ENCODE data around the gene ANXA11.

Gene ANXA11

DNA sequence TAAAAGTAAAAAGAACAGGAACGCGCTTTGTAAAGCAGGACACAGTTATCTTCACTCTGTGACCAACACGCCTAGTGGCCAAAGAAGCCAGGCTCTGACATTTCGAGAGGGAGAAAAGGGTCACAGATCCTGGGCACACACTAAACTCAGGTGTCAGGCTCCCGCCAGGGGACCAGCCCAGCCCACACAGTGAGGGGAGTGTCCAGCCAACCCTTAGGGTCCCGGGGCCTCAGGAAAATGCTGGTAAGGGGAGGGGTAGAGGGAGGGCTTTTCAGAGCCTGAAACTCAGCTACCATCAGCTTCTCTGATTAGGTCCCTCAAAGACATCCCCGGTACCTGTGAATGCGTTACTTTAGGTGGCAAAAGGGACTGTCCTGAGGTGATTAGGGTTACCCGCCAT is 16.6 kb downstream of the ANXA11 start:
- POLR2A ChIA-PET: no interaction called here
- TF ChIP-seq, protein P1, sequence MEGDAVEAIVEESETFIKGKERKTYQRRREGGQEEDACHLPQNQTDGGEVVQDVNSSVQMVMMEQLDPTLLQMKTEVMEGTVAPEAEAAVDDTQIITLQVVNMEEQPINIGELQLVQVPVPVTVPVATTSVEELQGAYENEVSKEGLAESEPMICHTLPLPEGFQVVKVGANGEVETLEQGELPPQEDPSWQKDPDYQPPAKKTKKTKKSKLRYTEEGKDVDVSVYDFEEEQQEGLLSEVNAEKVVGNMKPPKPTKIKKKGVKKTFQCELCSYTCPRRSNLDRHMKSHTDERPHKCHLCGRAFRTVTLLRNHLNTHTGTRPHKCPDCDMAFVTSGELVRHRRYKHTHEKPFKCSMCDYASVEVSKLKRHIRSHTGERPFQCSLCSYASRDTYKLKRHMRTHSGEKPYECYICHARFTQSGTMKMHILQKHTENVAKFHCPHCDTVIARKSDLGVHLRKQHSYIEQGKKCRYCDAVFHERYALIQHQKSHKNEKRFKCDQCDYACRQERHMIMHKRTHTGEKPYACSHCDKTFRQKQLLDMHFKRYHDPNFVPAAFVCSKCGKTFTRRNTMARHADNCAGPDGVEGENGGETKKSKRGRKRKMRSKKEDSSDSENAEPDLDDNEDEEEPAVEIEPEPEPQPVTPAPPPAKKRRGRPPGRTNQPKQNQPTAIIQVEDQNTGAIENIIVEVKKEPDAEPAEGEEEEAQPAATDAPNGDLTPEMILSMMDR (IDR thresholded peaks at IDR 0.05; ENCODE audit: insufficient read depth, low read length, missing control alignments): no peak
- no peak for DNase-seq (ENCODE audit: low read depth, low spot score)
- CTCF ChIA-PET: interaction anchor here (1.0 to 1.5 kb wide), 3 partner anchors 13 to 30 kb away, joined by 3 to 5 read pairs (median 3); no protein-coding TSS in a partner anchor
- no peak overlapping the region for H3K4me3 ChIP-seq (ENCODE audit: low read depth, low read length)

DNA sequence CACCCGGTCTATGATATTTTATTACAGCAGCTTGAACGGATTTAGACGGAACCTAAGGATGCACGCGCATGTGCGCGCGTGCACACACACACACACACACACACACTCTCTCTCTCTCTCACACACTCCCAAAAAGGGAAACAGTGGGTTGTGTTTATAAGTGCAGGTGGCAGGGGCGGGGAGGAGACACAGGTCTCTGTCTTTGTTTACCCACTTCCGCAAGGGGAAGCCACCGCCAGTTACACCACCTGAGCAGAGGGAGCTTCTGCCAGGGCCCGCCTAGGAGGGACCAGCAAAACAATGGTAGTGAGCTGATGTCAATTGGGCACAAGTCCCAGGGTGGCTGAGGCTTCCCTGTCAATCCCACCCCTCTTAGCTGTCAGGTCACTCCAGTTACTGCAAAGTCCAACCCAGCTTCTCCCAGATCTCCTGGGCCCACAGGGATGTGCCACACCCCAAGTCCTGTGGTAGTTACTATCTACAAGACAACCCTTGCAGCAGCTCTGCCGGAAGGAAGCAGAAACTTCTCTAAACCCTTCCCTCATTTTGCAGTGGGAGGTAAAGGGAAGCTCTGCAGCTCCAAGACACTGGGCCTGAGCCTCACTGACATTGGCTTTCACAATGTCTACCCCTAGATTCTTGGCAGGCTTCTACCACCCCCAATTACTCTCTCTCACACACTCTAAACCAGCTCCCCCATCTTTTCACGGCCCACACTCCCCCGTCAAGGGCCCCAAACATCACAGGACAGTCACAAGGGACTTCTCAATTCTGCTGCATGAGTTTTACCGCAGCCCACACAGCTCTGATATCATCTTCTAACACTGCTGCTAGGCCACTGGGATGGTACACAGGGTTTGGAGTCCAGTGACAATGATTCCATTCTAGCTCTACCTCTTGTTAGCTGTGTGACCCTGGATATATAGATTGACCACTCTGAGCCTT is 17.6 kb downstream of the ANXA11 start:
- CTCF ChIA-PET: interaction anchor here (1.0 to 1.5 kb wide), 4 partner anchors 8 to 29 kb away, joined by 3 to 5 read pairs (median 4); no protein-coding TSS in a partner anchor
- H3K4me3 ChIP-seq (ENCODE audit: low read depth, low read length): no peak overlapping the region

DNA sequence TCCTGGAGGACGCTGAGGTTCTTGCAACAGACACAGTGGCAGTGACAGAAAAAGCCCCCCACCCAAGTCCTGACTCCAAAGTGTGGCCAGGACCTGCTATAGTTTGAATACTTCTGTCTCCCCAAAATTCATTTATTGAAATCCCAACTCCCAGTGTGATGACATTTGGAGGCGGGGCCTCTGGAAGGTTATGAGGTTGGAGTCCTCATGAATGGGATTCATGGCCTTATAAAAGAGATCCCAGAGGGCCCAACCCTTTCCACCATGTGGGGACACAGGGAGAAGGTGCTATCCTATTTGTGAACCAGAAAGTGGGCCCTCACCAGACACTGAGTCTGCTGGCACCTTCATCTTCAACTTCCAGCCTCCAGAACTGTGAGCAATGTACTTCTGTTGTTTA is 18.3 kb downstream of the ANXA11 start:
- TF ChIP-seq, protein P1 (IDR thresholded peaks at IDR 0.05; ENCODE audit: insufficient read depth, low read length, missing control alignments): no peak
- POLR2A ChIA-PET: no interaction called here
- no peak overlapping the region for H3K4me3 ChIP-seq (ENCODE audit: low read depth, low read length)
- DNase-seq (ENCODE audit: low read depth, low spot score): no peak
- CTCF ChIA-PET: interaction anchor here (1.0 kb wide), 1 partner anchor 9 kb away, joined by 4 read pairs; no protein-coding TSS in a partner anchor

More for the DNA sequence above, 17.6 kb downstream of the ANXA11 start:
- TF ChIP-seq, protein P1 (IDR thresholded peaks at IDR 0.05; ENCODE audit: insufficient read depth, low read length, missing control alignments): no peak
- no peak for DNase-seq (ENCODE audit: low read depth, low spot score)
- POLR2A ChIA-PET: no interaction called here

DNA sequence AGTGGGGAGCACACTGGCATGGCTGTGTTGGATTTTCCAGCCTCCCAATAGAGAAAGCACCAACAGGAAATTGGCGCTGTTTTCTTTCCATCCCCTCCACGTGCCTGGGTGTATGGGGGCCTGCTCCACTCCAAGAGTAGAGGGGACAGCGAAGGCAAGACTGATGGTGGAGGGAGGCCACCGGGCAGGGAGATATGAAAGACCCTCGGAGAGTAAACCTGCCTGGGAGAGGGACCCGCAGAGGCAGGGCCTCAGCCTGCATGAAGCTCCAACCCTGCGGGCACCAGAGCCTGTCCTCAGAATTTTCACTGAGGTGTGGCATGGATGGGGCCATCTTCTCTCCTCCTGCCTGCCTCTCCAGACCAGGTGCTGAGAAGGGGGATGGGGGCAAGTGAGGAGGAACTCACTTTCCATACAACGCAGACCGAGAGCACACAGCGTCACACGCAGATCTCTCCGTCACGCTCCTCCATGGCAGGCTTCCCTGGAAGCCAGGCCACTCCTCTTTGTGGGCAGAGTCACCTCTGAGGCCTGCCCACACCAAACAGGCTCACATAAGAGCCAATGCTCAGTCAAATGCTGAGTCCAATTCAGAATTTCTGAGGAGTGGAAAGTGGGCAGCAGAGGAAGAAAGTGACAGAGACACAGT is 18.8 kb downstream of the ANXA11 start:
- ChIA-PET CTCF (interaction anchor here (0.9 to 2.4 kb wide), 2 partner anchors 11 to 44 kb away, joined by 3 to 11 read pairs; no protein-coding TSS in a partner anchor), POLR2A (no interaction called here)
- no peak for DNase-seq (ENCODE audit: low read depth, low spot score)
- TF ChIP-seq, protein P1 (IDR thresholded peaks at IDR 0.05; ENCODE audit: insufficient read depth, low read length, missing control alignments): no peak
- H3K4me3 ChIP-seq (ENCODE audit: low read depth, low read length): no peak overlapping the region

DNA sequence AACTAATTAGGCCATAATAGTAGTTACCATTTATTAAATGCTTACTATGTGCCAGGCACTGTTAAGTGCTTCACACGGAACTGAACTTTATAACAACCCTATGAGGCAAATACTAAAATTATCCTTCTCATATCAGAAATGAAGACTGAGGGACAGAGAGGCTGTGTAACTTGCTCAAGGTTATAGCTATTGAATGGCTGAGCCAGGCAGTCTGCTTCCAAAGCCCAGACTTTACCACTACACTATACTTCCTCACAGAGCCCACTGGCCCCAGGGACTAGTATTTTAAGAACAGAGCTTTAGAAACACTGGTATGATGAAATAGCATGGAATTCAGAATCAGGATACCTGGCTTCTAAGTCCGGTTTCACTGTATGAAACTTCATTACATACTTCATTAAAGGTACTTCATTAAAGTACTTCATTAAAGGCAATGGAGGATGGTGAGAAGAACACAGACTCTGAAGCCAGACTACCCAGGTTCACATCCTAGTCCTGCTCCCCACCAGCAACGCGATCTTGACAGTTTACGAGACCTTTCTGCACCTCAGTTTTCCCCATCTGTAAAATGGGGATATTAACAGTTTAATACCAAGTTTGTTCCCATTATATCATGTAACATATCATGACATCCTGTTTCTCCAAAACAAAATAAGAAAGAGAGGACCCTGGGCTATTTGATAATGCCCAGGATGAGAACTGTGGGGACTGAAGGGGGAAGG is 19.6 kb downstream of the ANXA11 start:
- CTCF ChIA-PET: interaction anchor here (0.9 to 2.4 kb wide), 3 partner anchors 10 to 43 kb away, joined by 3 to 11 read pairs (median 3); no protein-coding TSS in a partner anchor
- H3K4me3 ChIP-seq (ENCODE audit: low read depth, low read length): no peak overlapping the region
- POLR2A ChIA-PET: interaction anchor here (1.6 kb wide), 1 partner anchor 18 kb away, joined by 5 read pairs; no protein-coding TSS in a partner anchor
- DNase-seq (ENCODE audit: low read depth, low spot score): no peak
- TF ChIP-seq, protein P1 (IDR thresholded peaks at IDR 0.05; ENCODE audit: insufficient read depth, low read length, missing control alignments): no peak

All from AG04449 (cell line).